Stimulated activated CD8-positive, alpha-beta memory T cell treated with anti-CD3 and anti-CD28 coated beads, Interleukin-4, amount 100 ng/mL, for 48 hours (primary cell): Measurements from ENCODE around the gene TEFM.
"Not testable (repeated sequence)": the region's sequence is repeated elsewhere in the genome, so short reads cannot be mapped to it uniquely, and the experiment has no call there.

Experiments
- DNase-seq: peaks from one replicate; pipeline ENCODE4 v3.0.0-alpha.2; 2020

TEFM gene

GRCh38 chr17:30906101-30906911 is at the start of gene TEFM:
Gene TEFM, minus strand, starts transcription at chr17:30906238. Its CDS starts 40 bp downstream, at chr17:30906198.
- peak; percentile 94 for DNase-seq

- no peak for DNase-seq
Measured at GRCh38 chr17:30954046-30954830, 48.2 kb upstream of the TEFM start.

DNA sequence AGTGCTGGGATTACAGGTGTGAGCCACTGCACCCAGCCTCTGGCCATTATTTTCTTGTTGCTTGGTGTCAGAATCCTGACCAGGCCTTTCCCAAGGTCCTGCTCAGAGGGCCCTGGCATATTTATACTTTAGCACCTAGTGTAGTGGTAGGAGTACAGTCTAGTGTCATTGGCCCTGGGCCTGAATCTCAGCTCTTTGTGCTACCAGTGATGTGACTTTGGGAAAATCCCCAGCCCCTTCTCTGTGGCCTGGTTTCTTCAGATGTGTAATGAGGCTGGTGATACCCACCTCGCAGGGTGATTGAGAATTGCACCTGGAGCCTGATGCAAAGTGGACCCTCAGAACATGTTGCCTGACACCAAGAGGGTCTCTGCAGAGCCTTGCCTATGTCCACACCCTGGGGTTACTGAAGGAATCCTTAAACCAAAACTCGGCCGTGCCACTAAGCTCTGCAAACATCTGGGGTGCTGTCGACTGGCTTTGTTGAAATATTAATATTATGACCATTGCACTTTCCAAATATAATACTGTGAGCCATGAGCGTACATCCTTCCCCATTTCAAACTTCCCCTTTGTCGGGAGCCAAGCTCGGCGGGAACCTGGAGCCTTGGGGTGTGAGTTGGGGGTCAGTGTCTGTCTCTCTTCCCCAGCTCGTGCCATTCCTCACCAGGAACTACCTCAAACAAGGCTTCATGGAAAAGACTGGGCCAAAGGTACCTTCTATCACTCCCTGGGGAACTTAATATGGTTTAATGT is 46.8 kb upstream of the TEFM start:
- no peak for DNase-seq

GRCh38 chr17:30950669-30951399 is 44.8 kb upstream of the TEFM start:
- DNase-seq = no peak

DNA sequence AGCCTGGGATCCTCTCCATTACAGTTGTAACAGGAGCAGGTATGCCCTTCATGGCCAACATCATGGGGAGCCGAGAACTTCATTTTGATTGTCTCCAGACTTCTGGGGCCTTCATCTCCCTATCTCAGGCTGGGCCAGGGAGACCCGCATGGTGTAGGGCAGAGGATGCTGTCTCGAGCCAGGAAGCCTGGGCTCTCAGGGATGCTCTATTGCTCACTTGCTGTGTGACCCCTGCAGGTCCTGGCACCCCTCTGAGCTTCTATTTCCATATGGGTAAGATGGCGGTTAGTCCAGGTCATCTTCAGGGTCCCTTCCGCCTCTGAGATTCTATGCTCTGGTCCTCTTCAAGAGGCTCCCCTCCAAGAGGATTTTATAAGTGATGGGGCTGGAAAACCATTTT is 44.2 kb upstream of the TEFM start:
- DNase-seq = no peak

- DNase-seq = no peak
Measured at GRCh38 chr17:30947796-30948195, 41.8 kb upstream of the TEFM start.

DNA sequence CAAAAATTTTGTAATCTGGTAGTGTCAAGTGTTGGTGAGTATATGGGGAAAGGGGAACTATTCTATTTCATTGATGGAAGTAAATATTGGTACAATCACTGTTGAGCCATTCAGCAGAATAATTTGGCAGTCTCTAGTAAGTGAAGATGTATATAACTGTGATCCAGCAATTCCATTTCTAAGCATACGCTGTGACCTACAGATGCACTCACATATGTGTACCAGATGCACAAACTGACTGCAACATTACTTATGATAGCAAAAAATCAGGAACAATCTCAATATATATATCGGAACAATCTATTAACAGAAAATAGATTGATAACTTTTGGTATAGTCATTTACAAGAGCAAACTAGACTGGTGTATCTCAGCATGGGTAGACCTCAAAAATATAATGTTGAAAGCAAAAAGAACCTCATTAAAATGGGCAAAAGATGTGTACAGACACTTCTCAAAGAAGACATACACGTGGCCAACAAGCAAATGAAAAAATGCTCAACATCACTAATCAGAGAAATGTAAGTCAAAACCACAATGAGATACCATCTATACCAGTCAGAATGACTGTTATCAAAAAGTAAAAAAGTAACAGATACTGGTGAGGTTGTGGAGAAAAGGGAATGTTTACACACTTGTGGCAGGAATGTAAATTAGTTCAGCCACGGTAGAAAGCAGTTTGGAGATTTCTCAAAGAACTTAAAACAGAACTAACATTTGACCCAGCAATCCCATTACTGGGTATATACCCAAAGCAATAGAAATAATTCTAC is 36.5 kb upstream of the TEFM start:
- DNase-seq = no peak

DNA sequence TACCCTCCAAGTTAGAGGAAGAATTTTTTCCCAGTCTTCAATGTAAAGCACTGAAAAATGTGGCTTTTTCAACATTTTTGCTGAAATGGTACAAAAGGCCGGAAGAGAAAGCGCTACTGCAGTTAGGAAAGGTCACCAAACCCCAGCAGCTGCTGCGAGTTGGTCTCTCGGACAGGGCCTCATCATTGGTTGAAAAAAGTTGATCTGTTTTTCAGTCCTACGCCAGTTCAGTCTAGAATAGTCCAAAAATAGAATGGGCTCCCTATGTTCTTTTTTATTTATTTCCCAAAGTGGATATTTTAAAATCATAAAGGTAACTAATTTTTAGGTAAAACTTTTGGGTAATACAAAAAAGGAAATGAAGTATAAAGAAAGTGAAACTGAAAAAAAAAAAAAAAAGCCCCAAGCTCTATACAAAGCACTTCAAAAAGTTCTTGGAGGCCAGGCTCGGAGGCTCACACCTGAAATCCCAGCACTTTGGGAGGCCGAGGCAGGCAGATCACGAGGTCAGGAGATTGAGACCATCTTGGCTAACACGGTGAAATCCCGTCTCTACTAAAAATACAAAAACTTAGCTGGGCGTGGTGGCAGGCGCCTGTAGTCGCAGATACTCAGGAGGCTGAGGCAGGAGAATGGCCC is 33.1 kb upstream of the TEFM start:
- DNase-seq = no peak

DNA sequence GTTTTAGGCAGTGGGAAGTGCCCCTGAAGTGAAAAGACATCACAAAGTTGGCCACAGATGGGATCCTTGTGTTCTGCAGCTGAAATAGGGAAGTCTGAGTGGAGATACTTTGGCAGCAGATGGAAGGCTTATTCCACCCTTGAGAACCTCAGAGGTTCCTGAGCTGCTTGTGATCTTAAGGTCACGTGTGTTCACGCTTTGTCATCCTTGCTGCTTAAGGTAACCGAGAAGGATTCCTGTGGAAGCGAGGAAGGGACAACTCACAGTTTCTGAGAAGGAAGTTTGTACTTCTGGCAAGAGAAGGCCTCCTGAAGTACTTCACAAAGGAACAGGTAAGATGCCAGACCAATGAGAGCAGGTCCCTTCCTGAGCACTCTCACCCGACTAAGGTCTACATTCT is 27.9 kb upstream of the TEFM start:
- DNase-seq = no peak

DNA sequence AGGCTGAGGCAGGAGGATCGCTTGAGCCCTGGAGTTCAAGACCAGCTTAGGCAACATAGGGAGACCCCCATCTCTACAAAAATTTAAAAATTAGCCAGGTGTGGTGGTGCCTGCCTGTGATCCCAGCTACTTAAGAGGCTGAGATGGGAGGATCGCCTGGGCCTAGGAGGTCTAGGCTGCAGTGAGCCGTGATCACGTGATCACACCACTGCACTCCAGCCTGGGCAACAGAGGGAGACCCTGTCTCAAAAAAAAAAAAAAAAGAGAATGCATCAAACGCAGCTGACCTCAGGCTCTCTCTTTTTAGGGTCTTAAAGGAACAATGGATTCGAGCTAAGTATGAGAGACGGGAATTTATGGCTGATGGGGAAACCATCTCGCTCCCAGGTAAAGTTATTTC is 25.5 kb upstream of the TEFM start:
- DNase-seq = not testable (repeated sequence)

GRCh38 chr17:30930495-30930894 is 24.5 kb upstream of the TEFM start:
- DNase-seq = no peak

DNA sequence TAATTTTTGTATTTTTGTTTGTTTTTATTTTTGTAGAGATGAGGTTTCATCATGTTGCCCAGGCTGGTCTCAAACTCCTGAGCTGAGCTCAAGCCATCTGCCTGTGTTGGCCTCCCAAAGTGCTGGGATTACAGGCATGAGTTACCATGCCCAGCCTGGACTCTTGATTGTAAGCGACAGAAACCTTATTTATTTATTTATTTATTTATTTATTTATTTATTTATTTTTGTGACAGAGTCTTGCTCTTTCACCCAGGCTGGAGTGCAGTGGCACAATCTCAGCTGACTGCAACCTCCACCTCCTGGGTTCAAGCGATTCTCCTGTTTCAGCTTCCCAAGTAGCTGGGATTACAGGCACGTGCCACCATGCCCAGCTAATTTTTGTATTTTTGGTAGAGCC is 23.8 kb upstream of the TEFM start:
- not testable (repeated sequence) for DNase-seq

DNA sequence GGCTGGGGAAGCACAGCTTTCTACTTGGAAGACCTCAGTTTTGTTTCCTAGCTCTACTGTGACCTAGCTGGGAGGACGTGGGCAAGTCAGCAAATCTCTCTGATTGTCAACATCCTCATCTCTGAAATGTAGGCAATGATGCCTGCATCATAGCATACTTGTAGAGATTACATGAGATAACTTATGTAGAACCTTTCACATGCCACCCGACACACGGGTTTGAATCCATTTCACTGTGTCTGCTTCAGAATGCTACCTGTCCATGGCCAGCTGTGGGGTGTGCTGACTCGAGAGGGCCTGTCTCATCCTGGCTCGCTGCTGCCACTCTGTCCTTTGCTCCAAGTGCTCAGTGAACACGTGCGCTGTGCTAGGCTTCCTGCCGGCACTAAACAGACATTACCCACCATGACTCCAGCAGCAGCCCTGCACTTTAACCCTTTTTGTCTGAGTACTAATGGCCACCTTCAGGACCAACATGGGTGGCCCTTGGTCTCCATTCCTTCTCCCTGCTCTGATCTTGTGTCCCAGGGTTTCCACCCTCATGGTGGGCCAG is 23.1 kb upstream of the TEFM start:
- DNase-seq = no peak

GRCh38 chr17:30928584-30928983 is 22.5 kb upstream of the TEFM start:
- no peak for DNase-seq

DNA sequence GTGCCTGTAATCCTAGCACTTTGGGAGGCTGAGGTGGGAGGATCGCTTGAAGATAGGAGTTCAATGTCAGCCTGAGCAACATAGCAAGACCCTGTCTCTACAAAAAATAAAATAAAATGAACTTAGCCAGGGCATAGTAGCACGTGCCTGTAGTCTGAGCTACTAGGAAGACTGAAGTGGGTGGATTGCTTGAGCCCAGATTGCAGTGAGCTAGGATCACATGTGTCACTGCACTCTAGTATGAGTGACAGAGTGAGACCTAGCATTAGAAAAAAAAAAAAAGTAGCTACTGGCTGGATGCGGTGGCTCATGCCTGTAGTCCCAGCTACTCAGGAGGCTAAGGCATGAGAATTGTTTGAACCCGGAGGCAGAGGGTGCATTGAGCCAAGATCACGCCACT is 21.7 kb upstream of the TEFM start:
- DNase-seq = no peak

DNA sequence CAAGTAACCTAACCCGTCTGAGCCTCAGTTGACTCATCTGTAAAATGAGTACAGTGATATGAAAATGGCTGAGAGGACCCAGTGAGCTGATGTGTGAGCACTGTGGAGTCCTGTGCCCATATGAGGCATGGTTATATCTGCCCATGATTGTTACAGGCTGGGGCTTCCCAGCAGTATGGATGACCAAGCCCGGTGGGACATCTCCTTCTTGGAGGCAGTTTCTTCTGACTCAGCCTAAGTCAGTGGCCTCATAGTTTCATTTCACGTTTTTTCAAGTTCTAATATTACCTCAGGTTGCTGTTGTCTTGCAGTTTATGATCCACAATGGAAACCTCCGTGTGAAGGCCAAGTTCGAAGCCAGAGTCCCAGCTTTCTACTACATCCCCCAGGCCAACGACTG is 20.5 kb upstream of the TEFM start:
- DNase-seq = peak; percentile 27

DNA sequence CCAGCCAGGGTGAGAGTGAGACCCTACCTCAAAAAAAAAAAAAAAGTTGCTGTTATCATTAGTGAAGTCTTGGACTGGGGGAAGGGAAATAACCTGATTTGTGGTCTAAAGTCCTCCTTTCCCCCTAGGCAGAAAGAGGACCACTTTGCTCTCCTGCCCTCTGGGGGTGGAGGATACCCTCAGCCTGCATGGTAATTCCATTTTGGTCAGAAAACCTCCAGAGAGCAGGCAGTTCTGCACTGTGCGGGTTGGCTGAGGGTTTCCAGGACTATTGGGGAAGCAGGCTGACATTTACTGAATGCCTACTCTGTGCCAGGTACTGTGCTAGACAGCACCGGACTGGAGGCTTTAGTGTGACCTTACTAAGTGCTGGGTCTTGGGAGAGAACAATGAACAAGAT is 18.3 kb upstream of the TEFM start:
- no peak for DNase-seq

DNA sequence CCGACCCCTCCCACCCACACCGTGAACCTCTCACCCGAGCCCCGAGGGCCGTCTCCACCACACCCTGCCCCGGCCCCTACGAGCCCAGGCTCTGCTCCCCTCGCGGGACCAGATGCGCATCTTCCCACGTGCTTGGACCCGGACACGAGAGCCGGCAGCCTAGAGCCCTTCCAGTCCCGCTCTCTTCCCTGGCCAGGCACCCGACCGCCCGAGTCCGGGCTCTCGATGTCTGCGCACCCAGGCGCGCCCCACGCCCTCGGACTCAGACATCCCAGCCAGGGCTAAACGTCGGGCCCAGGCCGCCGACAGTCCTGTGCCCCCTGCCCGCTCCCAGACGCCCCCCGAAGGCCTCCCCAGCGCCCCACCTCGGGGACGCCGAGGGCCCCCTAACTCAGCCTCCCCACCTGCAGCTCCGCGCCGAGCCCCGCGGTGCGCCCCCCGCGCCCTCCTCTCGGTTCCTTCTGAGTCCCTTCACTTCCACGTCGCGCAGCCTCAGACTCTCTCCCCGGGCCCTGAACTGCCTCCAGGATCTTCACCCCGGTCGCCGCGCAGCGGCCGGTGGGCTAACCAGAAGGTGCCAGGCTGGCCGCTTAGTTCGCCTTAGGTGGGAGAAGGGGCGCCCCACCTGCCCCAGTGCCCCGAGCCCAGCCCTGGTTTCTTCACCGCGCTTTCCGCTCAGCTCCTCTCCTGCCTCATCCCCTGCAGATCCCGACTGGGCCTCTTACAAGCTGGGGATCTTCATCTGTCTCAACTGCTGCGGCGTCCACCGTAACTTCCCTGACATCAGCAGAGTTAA is 16.4 kb upstream of the TEFM start:
- DNase-seq = no peak

- no peak for DNase-seq
Measured at GRCh38 chr17:30921544-30922196, 15.6 kb upstream of the TEFM start, which contains the start of gene ADAP2. Gene ADAP2, plus strand, starts transcription at chr17:30921945. Its CDS starts 70 bp downstream, at chr17:30922015.
